ENCODE data around the gene SMIM32.

Gene SMIM32

GRCh38 chr5:136201870-136202269, 8.9 kb upstream of the SMIM32 start:
- Histone ChIP-seq H3K27ac (replicated peaks) (no peak overlapping the region), H3K27me3 (ENCODE audit: insufficient read depth, poor library complexity, severe bottlenecking) (no peaks in the 10 kb centered on the region), H3K4me3 (replicated peaks; ENCODE audit: insufficient read depth, low read length) (no peak overlapping the region)
- DNase-seq (ENCODE audit: low read depth in 1 of 2, low spot score in 1 of 2), result no peak
- TF ChIP-seq CTCF (IDR thresholded peaks at IDR 0.05; ENCODE audit: insufficient read depth, low read length) (no peak), GABPA (IDR thresholded peaks at IDR 0.05; ENCODE audit: low read depth) (no peak), REST (IDR thresholded peaks at IDR 0.05; ENCODE audit: insufficient replicate concordance, low read depth) (no peak), POLR2AphosphoS5 (IDR thresholded peaks at IDR 0.05; ENCODE audit: low read depth) (no peak), SPI1 (IDR thresholded peaks at IDR 0.05; ENCODE audit: borderline replicate concordance, low read depth) (no peak)

- Histone ChIP-seq H3K27me3 (ENCODE audit: insufficient read depth, poor library complexity, severe bottlenecking) (no peaks in the 10 kb centered on the region), H3K4me3 (replicated peaks; ENCODE audit: insufficient read depth, low read length) (no peak overlapping the region)
These were observed 7.8 kb upstream of the SMIM32 start for GRCh38 chr5:136200761-136201160.

GRCh38 chr5:136200130-136200529, 7.2 kb upstream of the SMIM32 start:
- no peak for TF ChIP-seq GABPA (IDR thresholded peaks at IDR 0.05; ENCODE audit: low read depth)
- no peak for TF ChIP-seq CTCF (IDR thresholded peaks at IDR 0.05; ENCODE audit: insufficient read depth, low read length)
- no peak for TF ChIP-seq REST (IDR thresholded peaks at IDR 0.05; ENCODE audit: insufficient replicate concordance, low read depth)
- no peak for TF ChIP-seq POLR2AphosphoS5 (IDR thresholded peaks at IDR 0.05; ENCODE audit: low read depth)
- no peak for TF ChIP-seq SPI1 (IDR thresholded peaks at IDR 0.05; ENCODE audit: borderline replicate concordance, low read depth)
- DNase-seq (ENCODE audit: low read depth in 1 of 2, low spot score in 1 of 2), result no peak
- Histone ChIP-seq H3K27me3 (ENCODE audit: insufficient read depth, poor library complexity, severe bottlenecking) (no peaks in the 10 kb centered on the region), H3K27ac (replicated peaks) (no peak overlapping the region), H3K4me3 (replicated peaks; ENCODE audit: insufficient read depth, low read length) (no peak overlapping the region)

More at GRCh38 chr5:136200761-136201160, 7.8 kb upstream of the SMIM32 start:
- DNase-seq (ENCODE audit: low read depth in 1 of 2, low spot score in 1 of 2), result no peak
- no peak overlapping the region for H3K27ac ChIP-seq (replicated peaks)
- no peak for TF ChIP-seq SPI1 (IDR thresholded peaks at IDR 0.05; ENCODE audit: borderline replicate concordance, low read depth)
- TF ChIP-seq REST (IDR thresholded peaks at IDR 0.05; ENCODE audit: insufficient replicate concordance, low read depth), result no peak
- no peak for TF ChIP-seq GABPA (IDR thresholded peaks at IDR 0.05; ENCODE audit: low read depth)
- no peak for TF ChIP-seq POLR2AphosphoS5 (IDR thresholded peaks at IDR 0.05; ENCODE audit: low read depth)
- TF ChIP-seq CTCF (IDR thresholded peaks at IDR 0.05; ENCODE audit: insufficient read depth, low read length), result no peak
